ENCODE results near the gene SLC22A14. TPM values are rescaled to one million over a fixed set of nuclear protein-coding genes. Genes with fewer than 3 reads are reported as not detected.

The SLC22A14 gene
- total RNA-seq, 1 donor from 2014 or later, result not detected

GRCh38 chr3:38365469-38366062 is 83.5 kb downstream of the SLC22A14 start:
- H3K4me3 Mint-ChIP-seq, result no peak overlapping the region
- Histone ChIP-seq H3K4me3 (no peak overlapping the region), H3F3A (ENCODE audit: low read depth) (no peaks in the 10 kb centered on the region), H3K9me3 (ENCODE audit: low read depth) (no peaks in the 10 kb centered on the region), H3K9ac (no peak overlapping the region), H3K27me3 (no peaks in the 10 kb centered on the region), H3K4me1 (no peaks in the 10 kb centered on the region), H3K36me3 (no peaks in the 10 kb centered on the region), H2AFZ (replicated peaks) (no peak overlapping the region), H3K4me2 (no peak overlapping the region), H3K79me2 (ENCODE audit: low read depth) (no peaks in the 10 kb centered on the region), H3K27ac (no peak overlapping the region), H4K20me1 (ENCODE audit: low read depth) (no peaks in the 10 kb centered on the region)
- H3K36me3 Mint-ChIP-seq, result peaks cover 22% of the 10 kb centered on the region
- no peaks in the 10 kb centered on the region for H3K9me3 Mint-ChIP-seq
- H3K27ac Mint-ChIP-seq, result no peak overlapping the region
- H3K4me1 Mint-ChIP-seq, result no peaks in the 10 kb centered on the region
- H3K27me3 Mint-ChIP-seq (ENCODE audit: insufficient read depth, low read depth), result no peaks in the 10 kb centered on the region
- no peak for DNase-seq (ENCODE audit: low spot score)
- no peak for TF ChIP-seq CTCF (IDR thresholded peaks at IDR 0.05)
- TF ChIP-seq EZH2phosphoT487 (IDR thresholded peaks at IDR 0.05), result no peak
- TF ChIP-seq EZH2 (IDR thresholded peaks at IDR 0.05), result no peak

GRCh38 chr3:38366082-38366481 is 84.0 kb downstream of the SLC22A14 start:
- Histone ChIP-seq H3K4me2 (no peak overlapping the region), H3K79me2 (ENCODE audit: low read depth) (no peaks in the 10 kb centered on the region), H2AFZ (replicated peaks) (no peak overlapping the region), H3K9ac (no peak overlapping the region), H3K36me3 (no peaks in the 10 kb centered on the region), H3K4me3 (no peak overlapping the region), H4K20me1 (ENCODE audit: low read depth) (no peaks in the 10 kb centered on the region), H3K27ac (no peak overlapping the region), H3K27me3 (no peaks in the 10 kb centered on the region), H3K4me1 (no peaks in the 10 kb centered on the region), H3K9me3 (ENCODE audit: low read depth) (no peaks in the 10 kb centered on the region), H3F3A (ENCODE audit: low read depth) (no peaks in the 10 kb centered on the region)
- TF ChIP-seq EZH2 (IDR thresholded peaks at IDR 0.05) (no peak), EZH2phosphoT487 (IDR thresholded peaks at IDR 0.05) (no peak), CTCF (IDR thresholded peaks at IDR 0.05) (no peak)
- Mint-ChIP-seq H3K9me3 (no peaks in the 10 kb centered on the region), H3K27ac (no peak overlapping the region), H3K27me3 (ENCODE audit: insufficient read depth, low read depth) (no peaks in the 10 kb centered on the region), H3K4me1 (no peaks in the 10 kb centered on the region), H3K36me3 (peaks cover 24% of the 10 kb centered on the region), H3K4me3 (no peak overlapping the region)
- no peak for DNase-seq (ENCODE audit: low spot score)

GRCh38 chr3:38367779-38368178 is 85.7 kb downstream of the SLC22A14 start:
- H3K27me3 Mint-ChIP-seq (ENCODE audit: insufficient read depth, low read depth), result no peaks in the 10 kb centered on the region
- H3K9me3 ChIP-seq (ENCODE audit: low read depth), result no peaks in the 10 kb centered on the region
- H3K27ac Mint-ChIP-seq, result no peak overlapping the region
- no peaks in the 10 kb centered on the region for H3K4me1 ChIP-seq
- no peaks in the 10 kb centered on the region for H3K27me3 ChIP-seq
- no peak overlapping the region for H2AFZ ChIP-seq (replicated peaks)
- no peak overlapping the region for H3K4me3 Mint-ChIP-seq
- no peak overlapping the region for H3K27ac ChIP-seq
- peaks cover 22% of the 10 kb centered on the region for H3K36me3 Mint-ChIP-seq
- H3K9ac ChIP-seq, result no peak overlapping the region
- no peaks in the 10 kb centered on the region for H3K4me1 Mint-ChIP-seq
- TF ChIP-seq EZH2 (IDR thresholded peaks at IDR 0.05) (no peak), EZH2phosphoT487 (IDR thresholded peaks at IDR 0.05) (no peak), CTCF (IDR thresholded peaks at IDR 0.05) (no peak)
- H3K4me3 ChIP-seq, result no peak overlapping the region
- no peaks in the 10 kb centered on the region for H3F3A ChIP-seq (ENCODE audit: low read depth)
- H3K36me3 ChIP-seq, result no peaks in the 10 kb centered on the region
- H3K4me2 ChIP-seq, result no peak overlapping the region
- no peak for DNase-seq (ENCODE audit: low spot score)
- H3K9me3 Mint-ChIP-seq, result no peaks in the 10 kb centered on the region
- H4K20me1 ChIP-seq (ENCODE audit: low read depth), result no peaks in the 10 kb centered on the region
- H3K79me2 ChIP-seq (ENCODE audit: low read depth), result no peaks in the 10 kb centered on the region

Small RNAs within 50 kb of the gene (small RNA-seq; reads per million reads assigned to genes)
- gene RNU6-235P, result not detected

Other genes starting within 250 kb of the SLC22A14 start
- gene DLEC1, start 243.1 kb upstream of the SLC22A14 start, total RNA-seq (ENCODE audit: low replicate concordance), result 0.60 and 1.4 TPM in 2 replicates
- 3.3 and 13.3 TPM in 2 replicates for gene ACAA1, start 145.2 kb upstream of the SLC22A14 start, total RNA-seq (ENCODE audit: low replicate concordance)
- 3.1 and 5.5 TPM in 2 replicates for gene MYD88, start 143.6 kb upstream of the SLC22A14 start, total RNA-seq (ENCODE audit: low replicate concordance)
- gene OXSR1, start 116.8 kb upstream of the SLC22A14 start, total RNA-seq (ENCODE audit: low replicate concordance), result 60.2 and 65.8 TPM in 2 replicates
- 0.21 TPM in 1 of 2 replicates, not detected in the other for gene SLC22A13, start 16.5 kb upstream of the SLC22A14 start, total RNA-seq (ENCODE audit: low replicate concordance)
- gene XYLB, start 64.5 kb downstream of the SLC22A14 start, total RNA-seq (ENCODE audit: low replicate concordance), result 2.1 and 6.9 TPM in 2 replicates
- gene ACVR2B, start 171.6 kb downstream of the SLC22A14 start, total RNA-seq (ENCODE audit: low replicate concordance), result 80.4 and 89.5 TPM in 2 replicates
- gene EXOG, start 214.0 kb downstream of the SLC22A14 start, total RNA-seq (ENCODE audit: low replicate concordance), result 11.6 and 13.8 TPM in 2 replicates